ENCODE results near the gene FRMD6. TPM values are rescaled to one million over a fixed set of nuclear protein-coding genes. Genes with fewer than 3 reads are reported as not detected.
A peak's percentile ranks its signal among the peaks of the same experiment; 100 is the strongest.

FRMD6 gene
- total RNA-seq, 1 donor from 2014 or later, result 104 TPM

DNA sequence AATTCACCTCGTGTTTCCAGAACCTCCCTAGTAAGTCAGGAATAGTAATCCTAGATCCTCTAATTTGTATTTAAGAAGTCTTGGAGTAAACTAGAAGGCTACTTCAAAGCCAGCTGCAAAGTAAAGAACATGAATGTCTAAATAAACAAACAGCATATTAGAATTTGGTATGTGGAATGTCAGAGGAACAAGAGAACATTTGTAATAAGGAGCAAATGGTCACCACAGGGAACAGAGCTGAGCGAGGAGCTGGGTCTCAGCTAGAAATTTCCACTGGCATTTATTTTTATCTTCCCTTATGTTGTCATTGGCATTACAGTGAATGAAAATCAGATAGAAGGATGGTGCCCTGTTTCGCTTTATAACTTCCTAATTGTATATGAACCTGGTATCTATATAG is 50.2 kb downstream of the FRMD6 start:
- H3K9me3 ChIP-seq, result no peaks in the 10 kb centered on the region
- H3K4me3 ChIP-seq, result no peak overlapping the region
- H3K27ac ChIP-seq, result no peak overlapping the region
- H3K4me1 ChIP-seq, result peaks cover 0 to 7% of the 10 kb centered on the region in 2 donors
- intact Hi-C loops (cut with DNase I), result loop anchor here (5.0 kb wide), 1 partner anchor 50 kb away; the partner anchor contains the start of gene FRMD6
- H3K27me3 ChIP-seq, result no peaks in the 10 kb centered on the region
- H3K36me3 ChIP-seq, result peaks cover 12 to 20% of the 10 kb centered on the region in 2 donors
- DNase-seq (ENCODE audit: low spot score in 2 of 2), result no peak
- TF ChIP-seq, protein P1, sequence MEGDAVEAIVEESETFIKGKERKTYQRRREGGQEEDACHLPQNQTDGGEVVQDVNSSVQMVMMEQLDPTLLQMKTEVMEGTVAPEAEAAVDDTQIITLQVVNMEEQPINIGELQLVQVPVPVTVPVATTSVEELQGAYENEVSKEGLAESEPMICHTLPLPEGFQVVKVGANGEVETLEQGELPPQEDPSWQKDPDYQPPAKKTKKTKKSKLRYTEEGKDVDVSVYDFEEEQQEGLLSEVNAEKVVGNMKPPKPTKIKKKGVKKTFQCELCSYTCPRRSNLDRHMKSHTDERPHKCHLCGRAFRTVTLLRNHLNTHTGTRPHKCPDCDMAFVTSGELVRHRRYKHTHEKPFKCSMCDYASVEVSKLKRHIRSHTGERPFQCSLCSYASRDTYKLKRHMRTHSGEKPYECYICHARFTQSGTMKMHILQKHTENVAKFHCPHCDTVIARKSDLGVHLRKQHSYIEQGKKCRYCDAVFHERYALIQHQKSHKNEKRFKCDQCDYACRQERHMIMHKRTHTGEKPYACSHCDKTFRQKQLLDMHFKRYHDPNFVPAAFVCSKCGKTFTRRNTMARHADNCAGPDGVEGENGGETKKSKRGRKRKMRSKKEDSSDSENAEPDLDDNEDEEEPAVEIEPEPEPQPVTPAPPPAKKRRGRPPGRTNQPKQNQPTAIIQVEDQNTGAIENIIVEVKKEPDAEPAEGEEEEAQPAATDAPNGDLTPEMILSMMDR (IDR thresholded peaks at IDR 0.05), result no peak

DNA sequence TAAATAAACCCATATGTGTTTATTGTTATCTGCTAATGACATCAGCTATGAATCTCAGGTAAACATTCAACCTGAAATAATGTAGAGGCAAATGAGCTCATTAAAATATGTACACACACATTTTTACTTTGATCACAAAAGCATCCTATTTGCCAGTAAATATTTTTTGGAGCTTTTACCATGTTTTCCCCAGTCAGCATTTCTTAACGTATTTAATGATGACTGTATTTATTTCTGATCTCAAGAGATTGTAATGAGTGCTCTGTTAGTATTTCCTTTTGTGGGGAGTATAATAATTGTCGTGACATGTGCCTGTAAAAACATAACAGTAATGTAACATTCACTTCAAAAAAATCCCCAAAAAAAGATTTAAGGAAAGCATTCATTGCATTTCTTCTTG is 52.1 kb downstream of the FRMD6 start:
- Histone ChIP-seq H3K9me3 (no peaks in the 10 kb centered on the region), H3K36me3 (peaks cover 19 to 27% of the 10 kb centered on the region in 2 donors), H3K4me1 (peaks cover 0 to 5% of the 10 kb centered on the region in 2 donors), H3K27me3 (no peaks in the 10 kb centered on the region), H3K27ac (no peak overlapping the region), H3K4me3 (no peak overlapping the region)
- DNase-seq (ENCODE audit: low spot score in 2 of 2), result no peak
- intact Hi-C loops (cut with DNase I), result loop anchor here (5.0 kb wide), 1 partner anchor 51 kb away; the partner anchor contains the start of gene FRMD6
- TF ChIP-seq, protein P1 (IDR thresholded peaks at IDR 0.05), result no peak

DNA sequence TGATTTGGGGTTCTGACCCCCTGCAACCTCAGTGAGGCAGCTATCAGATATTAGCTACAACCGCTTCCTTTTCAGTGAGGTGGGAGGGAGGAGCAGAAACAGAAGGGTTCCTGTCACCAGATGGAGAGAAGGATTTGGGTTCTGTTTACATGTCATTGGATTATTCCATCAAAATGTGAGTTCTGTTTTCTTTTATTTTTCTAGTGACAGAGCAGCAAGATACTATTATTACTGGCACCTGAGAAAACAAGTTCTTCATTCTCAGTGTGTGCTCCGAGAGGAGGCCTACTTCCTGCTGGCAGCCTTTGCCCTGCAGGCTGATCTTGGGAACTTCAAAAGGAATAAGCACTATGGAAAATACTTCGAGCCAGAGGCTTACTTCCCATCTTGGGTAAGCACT is 52.8 kb downstream of the FRMD6 start:
- DNase-seq (ENCODE audit: low spot score in 2 of 2), result no peak
- TF ChIP-seq, protein P1 (IDR thresholded peaks at IDR 0.05), result no peak
- intact Hi-C loops (cut with DNase I), result loop anchor here (5.0 kb wide), 1 partner anchor 52 kb away; the partner anchor contains the start of gene FRMD6
- peaks cover 19 to 32% of the 10 kb centered on the region in 2 donors for H3K36me3 ChIP-seq
- no peaks in the 10 kb centered on the region for H3K9me3 ChIP-seq
- no peaks in the 10 kb centered on the region for H3K27me3 ChIP-seq
- no peak overlapping the region for H3K4me3 ChIP-seq
- H3K4me1 ChIP-seq, result peaks cover 0 to 5% of the 10 kb centered on the region in 2 donors
- H3K27ac ChIP-seq, result peak overlapping the region; percentile 34 to 38

DNA sequence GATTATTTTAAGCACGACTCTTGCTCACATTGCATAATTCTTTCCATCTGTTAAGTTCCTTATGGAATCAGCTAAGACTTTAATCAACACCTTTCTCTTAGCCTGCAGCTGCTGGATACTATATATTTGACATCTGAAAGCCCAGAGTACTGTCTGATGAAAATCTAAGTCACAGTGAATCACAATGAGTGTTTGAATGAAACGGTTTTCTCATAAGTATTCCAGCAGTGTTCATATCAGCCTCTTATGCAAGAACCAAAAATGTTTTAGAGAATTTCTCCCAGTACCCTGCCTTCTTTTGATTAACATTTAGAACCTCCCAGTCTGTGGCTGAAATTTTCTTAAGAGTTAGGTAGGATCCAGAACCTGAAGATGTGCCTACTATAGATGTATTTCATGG is 55.6 kb downstream of the FRMD6 start:
- peaks cover 23 to 42% of the 10 kb centered on the region in 2 donors for H3K36me3 ChIP-seq
- no peak overlapping the region for H3K4me3 ChIP-seq
- H3K4me1 ChIP-seq, result peaks cover 0 to 5% of the 10 kb centered on the region in 2 donors
- TF ChIP-seq, protein P1 (IDR thresholded peaks at IDR 0.05), result no peak
- no peaks in the 10 kb centered on the region for H3K9me3 ChIP-seq
- no peak overlapping the region for H3K27ac ChIP-seq
- intact Hi-C loops (cut with DNase I), result no loop called here
- H3K27me3 ChIP-seq, result no peaks in the 10 kb centered on the region
- DNase-seq (ENCODE audit: low spot score in 2 of 2), result no peak

DNA sequence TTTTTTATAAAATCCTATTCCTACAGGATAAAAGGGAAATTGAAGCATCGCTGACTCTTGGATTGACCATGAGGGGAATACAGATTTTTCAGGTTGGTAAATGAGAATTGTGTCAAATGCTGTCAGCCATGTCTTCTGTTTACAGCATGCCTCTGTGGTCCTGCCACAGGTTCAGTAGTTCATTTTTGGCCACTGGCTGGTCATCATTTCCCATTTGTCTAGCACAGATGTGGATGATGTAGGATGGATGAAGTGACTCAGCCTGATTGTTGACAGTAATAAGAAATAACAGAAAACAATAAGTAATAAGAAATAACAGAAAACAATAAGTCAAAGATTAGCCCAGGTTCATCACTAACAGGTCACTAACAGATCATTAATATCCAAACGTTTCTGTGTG is 59.8 kb downstream of the FRMD6 start:
- TF ChIP-seq, protein P1 (IDR thresholded peaks at IDR 0.05), result no peak
- no peaks in the 10 kb centered on the region for H3K9me3 ChIP-seq
- H3K27ac ChIP-seq, result no peak overlapping the region
- DNase-seq (ENCODE audit: low spot score in 2 of 2), result no peak
- H3K4me3 ChIP-seq, result no peak overlapping the region
- peaks cover 11 to 41% of the 10 kb centered on the region in 2 donors for H3K36me3 ChIP-seq
- H3K4me1 ChIP-seq, result no peaks in the 10 kb centered on the region
- intact Hi-C loops (cut with DNase I), result no loop called here
- no peaks in the 10 kb centered on the region for H3K27me3 ChIP-seq

DNA sequence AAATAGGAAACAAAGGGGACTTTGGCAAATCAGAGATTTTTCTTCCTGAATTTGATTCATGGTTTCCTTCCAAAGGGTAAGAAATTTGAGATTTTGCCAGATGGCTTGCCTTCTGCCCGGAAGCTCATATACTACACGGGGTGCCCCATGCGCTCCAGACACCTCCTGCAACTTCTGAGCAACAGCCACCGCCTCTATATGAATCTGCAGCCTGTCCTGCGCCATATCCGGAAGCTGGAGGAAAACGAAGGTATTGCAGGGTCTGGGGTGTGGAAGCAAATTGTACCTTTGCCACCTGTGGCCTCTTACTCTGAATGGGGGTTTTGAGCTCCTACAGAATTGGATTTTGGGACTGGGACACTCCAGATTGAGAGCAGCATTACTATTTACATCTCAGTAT is 63.5 kb downstream of the FRMD6 start:
- H3K4me3 ChIP-seq, result no peak overlapping the region
- peaks cover 22 to 61% of the 10 kb centered on the region in 2 donors for H3K36me3 ChIP-seq
- TF ChIP-seq, protein P1 (IDR thresholded peaks at IDR 0.05), result no peak
- no peak overlapping the region for H3K27ac ChIP-seq
- H3K4me1 ChIP-seq, result no peaks in the 10 kb centered on the region
- intact Hi-C loops (cut with DNase I), result no loop called here
- no peaks in the 10 kb centered on the region for H3K27me3 ChIP-seq
- DNase-seq (ENCODE audit: low spot score in 2 of 2), result no peak
- H3K9me3 ChIP-seq, result no peaks in the 10 kb centered on the region
